DOHH2 (cell line): ENCODE results near the gene SLC9A9.

Experiments used
- H3F3A ChIP-seq: fragments of 200-600 bp; sonication (generic), shearing (Covaris generic); 2 replicates; pipeline ENCODE4 v1.6.0; 2016; ENCODE audit warnings: antibody characterized with exemption, mild to moderate bottlenecking; ENCODE audit not compliant: control insufficient read depth, insufficient read depth
- H3K27ac ChIP-seq: fragments of 200-600 bp; sonication (generic); 2 replicates; pipeline ENCODE4 v1.5.1; 2014; ENCODE audit warnings: low read depth, mild to moderate bottlenecking, low read length, moderate library complexity
- H3K27me3 ChIP-seq: fragments of 200-600 bp; sonication (generic); 2 replicates; pipeline ENCODE4 v1.6.1; 2014; ENCODE audit warnings: mild to moderate bottlenecking, low read length, mixed read lengths; ENCODE audit not compliant: control insufficient read depth
- H3K36me3 ChIP-seq: fragments of 200-600 bp; sonication (generic); 2 replicates; pipeline ENCODE4 v1.6.1; 2014; ENCODE audit warnings: mild to moderate bottlenecking, low read length, moderate library complexity, mixed read lengths; ENCODE audit not compliant: control insufficient read depth
- H3K4me1 ChIP-seq: fragments of 200-600 bp; sonication (generic); 2 replicates; pipeline ENCODE4 v1.6.1; 2014; ENCODE audit warnings: mild to moderate bottlenecking, low read length, mixed read lengths; ENCODE audit not compliant: control insufficient read depth
- H3K4me2 ChIP-seq: fragments of 200-600 bp; sonication (generic); 2 replicates; pipeline ENCODE4 v1.6.0; 2014; ENCODE audit warnings: mild to moderate bottlenecking, low read length, moderate library complexity
- H3K4me3 ChIP-seq: fragments of 200-600 bp; sonication (generic); 2 replicates; pipeline ENCODE4 v1.5.1; 2014; ENCODE audit warnings: mild to moderate bottlenecking, low read length, mixed read lengths
- H3K79me2 ChIP-seq: fragments of 200-600 bp; sonication (generic); 2 replicates; pipeline ENCODE4 v1.6.1; 2014; ENCODE audit warnings: mild to moderate bottlenecking, low read length, mixed read lengths; ENCODE audit not compliant: control insufficient read depth
- H3K9me2 ChIP-seq: fragments of 200-600 bp; sonication (generic); replicated peaks from 2 replicates; pipeline ENCODE4 v1.6.1; 2014; ENCODE audit warnings: mild to moderate bottlenecking, low read length, mixed read lengths; ENCODE audit not compliant: control insufficient read depth
- H3K9me3 ChIP-seq: fragments of 200-600 bp; sonication (generic); 2 replicates; pipeline ENCODE4 v1.6.1; 2014; ENCODE audit warnings: antibody characterized with exemption, low read length, mixed read lengths; ENCODE audit not compliant: control insufficient read depth, insufficient read depth
- H4K20me1 ChIP-seq: fragments of 200-600 bp; sonication (generic); 2 replicates; pipeline ENCODE4 v1.6.0; 2014; ENCODE audit warnings: low read depth, mild to moderate bottlenecking, antibody characterized with exemption, low read length, moderate library complexity; ENCODE audit not compliant: control insufficient read depth, insufficient read depth
- CTCF ChIP-seq: fragments of 200-600 bp; sonication (generic); IDR thresholded peaks from one replicate; pipeline ENCODE4 v1.5.1; 2014; ENCODE audit warnings: antibody characterized with exemption, mild to moderate bottlenecking, low read depth, low read length; ENCODE audit not compliant: poor library complexity, severe bottlenecking
- EZH2phosphoT487 ChIP-seq: fragments of 200-600 bp; sonication (generic); IDR thresholded peaks from 2 replicates; pipeline ENCODE4 v1.6.1; 2017; ENCODE audit warnings: borderline replicate concordance, mild to moderate bottlenecking, antibody characterized with exemption, low read length, moderate library complexity, mixed read lengths

The SLC9A9 gene

GRCh38 chr3:143302638-143303171 lies 545.6 kb downstream of the SLC9A9 start:
- no peak overlapping the region for H3K4me2 ChIP-seq
- H3K9me2 ChIP-seq, result no peaks in the 10 kb centered on the region
- H4K20me1 ChIP-seq, result no peaks in the 10 kb centered on the region
- peaks cover 8% of the 10 kb centered on the region; the same call in 1 of the 2 replicates for H3K4me1 ChIP-seq
- H3K9me3 ChIP-seq, result no peaks in the 10 kb centered on the region
- no peak overlapping the region for H3K27ac ChIP-seq
- TF ChIP-seq EZH2phosphoT487, result no peak
- TF ChIP-seq CTCF, result no peak
- no peaks in the 10 kb centered on the region for H3K27me3 ChIP-seq
- H3K4me3 ChIP-seq, result no peak overlapping the region
- H3K36me3 ChIP-seq, result no peaks in the 10 kb centered on the region
- no peaks in the 10 kb centered on the region for H3K79me2 ChIP-seq
- no peaks in the 10 kb centered on the region for H3F3A ChIP-seq

- no peak overlapping the region for H3K4me3 ChIP-seq
- no peaks in the 10 kb centered on the region for H3K27me3 ChIP-seq
- no peaks in the 10 kb centered on the region for H3K9me2 ChIP-seq
- no peak overlapping the region for H3K4me2 ChIP-seq
- TF ChIP-seq EZH2phosphoT487, result no peak
- no peak for TF ChIP-seq CTCF
- no peaks in the 10 kb centered on the region for H3K79me2 ChIP-seq
- no peaks in the 10 kb centered on the region for H4K20me1 ChIP-seq
- H3K27ac ChIP-seq, result no peak overlapping the region
- no peaks in the 10 kb centered on the region for H3K9me3 ChIP-seq
- peaks cover 15% of the 10 kb centered on the region for H3K4me1 ChIP-seq
- no peaks in the 10 kb centered on the region for H3K36me3 ChIP-seq
- no peaks in the 10 kb centered on the region for H3F3A ChIP-seq
Observed at GRCh38 chr3:143301031-143301901, 547.0 kb downstream of the SLC9A9 start.

- Histone ChIP-seq H3K4me2 (no peak overlapping the region), H3K36me3 (no peaks in the 10 kb centered on the region), H3K9me2 (no peaks in the 10 kb centered on the region), H3K79me2 (no peaks in the 10 kb centered on the region), H3F3A (no peaks in the 10 kb centered on the region), H3K9me3 (no peaks in the 10 kb centered on the region), H4K20me1 (no peaks in the 10 kb centered on the region), H3K27ac (no peak overlapping the region), H3K27me3 (no peaks in the 10 kb centered on the region), H3K4me3 (no peak overlapping the region), H3K4me1 (peaks cover 36% of the 10 kb centered on the region)
- TF ChIP-seq EZH2phosphoT487 (no peak), CTCF (no peak)
Observed at GRCh38 chr3:143298886-143299535, 549.3 kb downstream of the SLC9A9 start.
